OCI-LY1 (cell line): ENCODE data around the gene ZNF579.

Experiments used
- EZH2 ChIP-seq: fragments of 200-600 bp; sonication (generic), shearing (Covaris generic); IDR thresholded peaks from 2 replicates; pipeline ENCODE4 v1.8.0; 2017; ENCODE audit warnings: borderline replicate concordance, mixed run types, mild to moderate bottlenecking, antibody characterized with exemption, low read length, moderate library complexity, mixed read lengths
- TF ChIP-seq, protein P1 (sequence below): fragments of 200-600 bp; sonication (generic), shearing (Covaris generic); IDR thresholded peaks from 2 replicates; pipeline ENCODE4 v1.5.1; 2017; ENCODE audit warnings: mild to moderate bottlenecking, antibody characterized with exemption, low read length, moderate library complexity, mixed read lengths

DNA sequence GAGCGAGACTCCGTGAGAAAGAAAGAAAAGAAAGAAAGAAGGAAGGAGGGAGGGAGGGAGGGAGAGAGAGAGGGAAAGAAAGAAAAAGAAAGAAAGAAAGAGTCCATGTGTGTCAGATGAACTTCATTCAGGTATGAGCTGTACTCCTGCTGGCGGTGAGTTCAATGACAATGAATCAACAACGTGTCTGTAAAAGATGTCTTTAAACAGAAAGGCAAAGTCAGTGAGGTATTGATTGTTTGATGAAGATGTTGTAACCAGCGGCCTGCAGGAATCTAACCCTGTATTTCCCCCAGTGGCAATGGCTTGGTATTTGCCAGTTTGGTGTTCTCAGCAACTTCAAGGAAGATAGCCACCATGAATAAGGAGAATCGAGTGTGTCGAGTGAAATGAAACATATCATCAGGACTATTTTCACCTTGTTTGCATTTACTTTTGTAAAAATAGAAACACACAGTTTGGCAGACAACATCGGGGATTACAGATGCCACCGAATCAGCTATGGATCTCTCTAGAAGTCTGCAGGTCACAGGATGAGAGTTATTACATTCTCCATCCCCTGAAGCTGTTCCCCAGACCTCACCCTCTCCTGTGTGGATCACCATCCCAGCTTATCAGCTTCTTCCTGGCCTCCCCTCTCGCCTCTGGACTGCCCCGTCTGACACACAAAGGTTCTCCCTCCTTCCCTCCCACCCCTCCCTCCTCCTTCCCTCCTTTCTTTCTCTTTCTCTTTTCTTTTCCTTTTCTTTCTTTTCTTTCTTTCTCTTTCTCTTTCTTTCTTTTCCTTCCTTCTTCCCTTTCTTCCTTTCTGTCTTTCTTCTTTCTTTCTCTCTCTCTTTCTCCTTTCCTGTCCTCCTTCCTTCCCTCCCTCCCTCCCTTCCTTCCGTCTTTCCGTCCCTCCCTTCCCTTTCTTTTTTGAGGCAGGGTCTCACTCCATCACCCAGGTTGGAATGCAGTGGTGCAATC is 27.1 kb downstream of the ZNF579 start:
- TF ChIP-seq EZH2: no peak
- TF ChIP-seq, protein P1, sequence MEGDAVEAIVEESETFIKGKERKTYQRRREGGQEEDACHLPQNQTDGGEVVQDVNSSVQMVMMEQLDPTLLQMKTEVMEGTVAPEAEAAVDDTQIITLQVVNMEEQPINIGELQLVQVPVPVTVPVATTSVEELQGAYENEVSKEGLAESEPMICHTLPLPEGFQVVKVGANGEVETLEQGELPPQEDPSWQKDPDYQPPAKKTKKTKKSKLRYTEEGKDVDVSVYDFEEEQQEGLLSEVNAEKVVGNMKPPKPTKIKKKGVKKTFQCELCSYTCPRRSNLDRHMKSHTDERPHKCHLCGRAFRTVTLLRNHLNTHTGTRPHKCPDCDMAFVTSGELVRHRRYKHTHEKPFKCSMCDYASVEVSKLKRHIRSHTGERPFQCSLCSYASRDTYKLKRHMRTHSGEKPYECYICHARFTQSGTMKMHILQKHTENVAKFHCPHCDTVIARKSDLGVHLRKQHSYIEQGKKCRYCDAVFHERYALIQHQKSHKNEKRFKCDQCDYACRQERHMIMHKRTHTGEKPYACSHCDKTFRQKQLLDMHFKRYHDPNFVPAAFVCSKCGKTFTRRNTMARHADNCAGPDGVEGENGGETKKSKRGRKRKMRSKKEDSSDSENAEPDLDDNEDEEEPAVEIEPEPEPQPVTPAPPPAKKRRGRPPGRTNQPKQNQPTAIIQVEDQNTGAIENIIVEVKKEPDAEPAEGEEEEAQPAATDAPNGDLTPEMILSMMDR: no peak
